H9 (cell line): ENCODE data around the gene TM4SF5. TPM values are rescaled to one million over a fixed set of nuclear protein-coding genes. Genes with fewer than 3 reads are reported as not detected.

Experiments used
- DNase-seq: peaks from one replicate; pipeline ENCODE4 v3.0.0-alpha.2; 2017
- H2AFZ ChIP-seq: one replicate; pipeline ENCODE4 v1.6.1; 2013; ENCODE audit warnings: mild to moderate bottlenecking, low read length, control low read depth, moderate library complexity
- H2AK5ac ChIP-seq: 2 replicates; pipeline ENCODE4 v1.6.1; 2013; ENCODE audit warnings: low read length, control low read depth, mixed read lengths; ENCODE audit not compliant: insufficient read length
- H2BK120ac ChIP-seq: one replicate; pipeline ENCODE4 v1.6.1; 2013; ENCODE audit warnings: low read depth, mild to moderate bottlenecking, low read length, control low read depth, inconsistent platforms; ENCODE audit not compliant: poor library complexity, severe bottlenecking
- H2BK12ac ChIP-seq: 2 replicates; pipeline ENCODE4 v1.6.1; 2013; ENCODE audit warnings: low read length, control low read depth, mixed read lengths, low read depth; ENCODE audit not compliant: insufficient read length
- H2BK15ac ChIP-seq: 2 replicates; pipeline ENCODE4 v1.6.1; 2013; ENCODE audit warnings: low read depth, low read length, control low read depth
- H2BK20ac ChIP-seq: one replicate; pipeline ENCODE4 v1.6.1; 2013; ENCODE audit warnings: low read depth, mild to moderate bottlenecking, low read length, control low read depth, inconsistent platforms; ENCODE audit not compliant: poor library complexity, severe bottlenecking
- H2BK5ac ChIP-seq: 2 replicates; pipeline ENCODE4 v1.6.1; 2013; ENCODE audit warnings: low read length, control low read depth, mixed read lengths; ENCODE audit not compliant: insufficient read length
- H3K14ac ChIP-seq: 2 replicates; pipeline ENCODE4 v1.6.1; 2013; ENCODE audit warnings: low read length, control low read depth; ENCODE audit not compliant: insufficient read depth
- H3K18ac ChIP-seq: 2 replicates; pipeline ENCODE4 v1.6.1; 2013; ENCODE audit warnings: low read depth, mild to moderate bottlenecking, mixed read lengths, low read length, control low read depth; ENCODE audit not compliant: insufficient read length
- H3K23ac ChIP-seq: 2 replicates; pipeline ENCODE4 v1.6.1; 2013; ENCODE audit warnings: low read length, control low read depth, mixed read lengths, low read depth; ENCODE audit not compliant: insufficient read length
- H3K23me2 ChIP-seq: 2 replicates; pipeline ENCODE4 v1.6.1; 2013; ENCODE audit warnings: low read depth, mild to moderate bottlenecking, mixed read lengths, low read length, control low read depth; ENCODE audit not compliant: insufficient read length, poor library complexity, severe bottlenecking
- H3K27ac ChIP-seq: 2 replicates; pipeline ENCODE4 v1.5.1; 2013; ENCODE audit warnings: low read length, control low read depth, mixed read lengths, low read depth; ENCODE audit not compliant: insufficient read length
- H3K27me3 ChIP-seq: 2 replicates; pipeline ENCODE4 v1.6.1; 2013; ENCODE audit warnings: low read length, control low read depth, inconsistent platforms; ENCODE audit not compliant: insufficient read depth
- H3K4ac ChIP-seq: 2 replicates; pipeline ENCODE4 v1.6.1; 2013; ENCODE audit warnings: low read depth, mild to moderate bottlenecking, control low read depth, inconsistent platforms, low read length, moderate library complexity
- H3K4me1 ChIP-seq: 2 replicates; pipeline ENCODE4 v1.6.1; 2013; ENCODE audit warnings: low read length, control low read depth, inconsistent platforms; ENCODE audit not compliant: insufficient read depth
- H3K4me2 ChIP-seq: 2 replicates; pipeline ENCODE4 v1.6.1; 2013; ENCODE audit warnings: low read length, control low read depth, mixed read lengths; ENCODE audit not compliant: insufficient read length, insufficient read depth
- H3K56ac ChIP-seq: 2 replicates; pipeline ENCODE4 v1.6.1; 2013; ENCODE audit warnings: low read depth, mild to moderate bottlenecking, mixed read lengths, low read length, control low read depth; ENCODE audit not compliant: insufficient read length
- H3K79me1 ChIP-seq: 2 replicates; pipeline ENCODE4 v1.6.1; 2013; ENCODE audit warnings: low read depth, mild to moderate bottlenecking, moderate library complexity, low read length, control low read depth, inconsistent platforms; ENCODE audit not compliant: insufficient read depth, poor library complexity, severe bottlenecking
- H3K79me2 ChIP-seq: 2 replicates; pipeline ENCODE4 v1.6.1; 2013; ENCODE audit warnings: low read length, control low read depth, inconsistent platforms; ENCODE audit not compliant: insufficient read depth
- H3K9ac ChIP-seq: 2 replicates; pipeline ENCODE4 v1.6.1; 2013; ENCODE audit warnings: low read length, control low read depth, mixed read lengths; ENCODE audit not compliant: insufficient read length; ENCODE audit errors: extremely low read depth
- H3K9me3 ChIP-seq: one replicate; pipeline ENCODE4 v1.6.1; 2013; ENCODE audit warnings: low read depth, low read length, inconsistent platforms; ENCODE audit not compliant: control insufficient read depth
- H3T11ph ChIP-seq: one replicate; pipeline ENCODE4 v1.6.1; 2013; ENCODE audit warnings: mild to moderate bottlenecking, low read length, control low read depth, inconsistent platforms
- H4K20me1 ChIP-seq: one replicate; pipeline ENCODE4 v1.6.1; 2013; ENCODE audit not compliant: control insufficient read depth, insufficient read length, insufficient read depth
- H4K5ac ChIP-seq: 2 replicates; pipeline ENCODE4 v1.6.1; 2013; ENCODE audit warnings: low read depth, mild to moderate bottlenecking, mixed read lengths, low read length, control low read depth; ENCODE audit not compliant: insufficient read length
- H4K8ac ChIP-seq: replicated peaks from 2 replicates; pipeline ENCODE4 v1.6.1; 2013; ENCODE audit warnings: low read length, control low read depth, mixed read lengths, low read depth; ENCODE audit not compliant: insufficient read length
- H4K91ac ChIP-seq: 2 replicates; pipeline ENCODE4 v1.6.1; 2013; ENCODE audit warnings: low read depth, mild to moderate bottlenecking, moderate library complexity, mixed read lengths, low read length, control low read depth; ENCODE audit not compliant: insufficient read length
- H3K27ac Mint-ChIP-seq, 3 experiments: 2 replicates in 2 of 3; 3 replicates in 1 of 3; pipeline ENCODE4 v1.8.0; 2020 to 2021; ENCODE audit warnings: mixed read lengths in 3 of 3, mild to moderate bottlenecking in 1 of 3, moderate library complexity in 1 of 3
- H3K27me3 Mint-ChIP-seq: 2 replicates; pipeline ENCODE4 v1.8.0; 2021; ENCODE audit warnings: low read depth, mild to moderate bottlenecking, moderate library complexity, mixed read lengths
- H3K36me3 Mint-ChIP-seq, 3 experiments: 2 replicates in 2 of 3; 3 replicates in 1 of 3; pipeline ENCODE4 v1.8.0; 2020 to 2021; ENCODE audit warnings: low read depth in 3 of 3, mixed read lengths in 3 of 3; ENCODE audit not compliant: insufficient read depth in 1 of 3
- H3K4me1 Mint-ChIP-seq, 2 experiments: 2 replicates each; pipeline ENCODE4 v1.8.0; 2020; ENCODE audit warnings: mixed read lengths in 2 of 2
- H3K4me3 Mint-ChIP-seq, 2 experiments: 2 replicates in 1 of 2; 3 replicates in 1 of 2; pipeline ENCODE4 v1.8.0; 2020 to 2021; ENCODE audit warnings: mild to moderate bottlenecking in 2 of 2, mixed read lengths in 2 of 2, moderate library complexity in 1 of 2
- H3K9me3 Mint-ChIP-seq, 2 experiments: 2 replicates in 1 of 2; 3 replicates in 1 of 2; pipeline ENCODE4 v1.8.0; 2020; ENCODE audit warnings: mild to moderate bottlenecking in 2 of 2, mixed read lengths in 2 of 2, moderate library complexity in 1 of 2
- CTCF ChIP-seq: fragments of 200-600 bp; sonication (generic); conservative IDR thresholded peaks from 3 replicates; pipeline ENCODE4 v1.8.0; 2021; ENCODE audit warnings: antibody characterized with exemption, mild to moderate bottlenecking
- WGBS: extraction: QIAGEN DNeasy Blood & Tissue Kit; methylation state at CpG from one replicate; pipeline ENCODE4 v1.1.7; 2013; ENCODE audit warnings: missing lambda C conversion rate, low lambda C conversion rate, mixed read lengths; ENCODE audit not compliant: insufficient read length; ENCODE audit errors: extremely low coverage; 5-methylcytosine and 5-hydroxymethylcytosine counted together
- total RNA-seq: library from RNA; stranded (reverse); gene quantifications from 2 replicates; pipeline ENCODE4 v1.2.1, GENCODE V29; 2021

Gene TM4SF5
- total RNA-seq, 1 experiment from 2014 or later = not detected

DNA sequence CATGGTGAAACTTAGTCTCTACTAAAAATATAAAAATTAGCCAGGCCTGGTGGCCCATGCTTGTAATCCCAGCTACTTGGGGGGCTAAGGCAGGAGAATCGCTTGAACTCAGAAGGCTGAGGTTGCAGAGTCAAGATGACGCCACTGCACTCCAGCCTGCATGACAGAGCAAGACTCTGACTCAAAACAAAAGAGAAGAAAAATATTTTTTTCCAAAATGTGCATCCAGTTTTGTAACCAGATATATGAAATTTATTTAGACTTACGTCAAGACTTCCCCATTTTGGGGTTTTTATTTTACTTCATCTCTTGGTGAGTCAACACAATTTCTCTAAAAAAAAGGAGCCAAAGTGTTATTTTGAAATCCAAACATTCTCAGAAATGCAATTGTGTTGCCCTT lies 5.5 kb upstream of the TM4SF5 start:
- no peaks in the 10 kb centered on the region for H3K9me3 Mint-ChIP-seq
- WGBS = no CpG with 5 or more reads among the region's 3 CpGs
- no peak overlapping the region for H2BK12ac ChIP-seq
- no peaks in the 10 kb centered on the region for H3K27me3 ChIP-seq
- no peak overlapping the region for H3K56ac ChIP-seq
- no peak overlapping the region for H4K91ac ChIP-seq
- no peak overlapping the region for H2AFZ ChIP-seq
- no peaks in the 10 kb centered on the region for H3K79me1 ChIP-seq
- no peak overlapping the region for H4K5ac ChIP-seq
- H4K20me1 ChIP-seq = no peaks in the 10 kb centered on the region
- H3K9me3 ChIP-seq = no peaks in the 10 kb centered on the region
- no peaks in the 10 kb centered on the region for H3K4me1 ChIP-seq
- no peak for TF ChIP-seq CTCF
- no peak overlapping the region for H3K4ac ChIP-seq
- no peak overlapping the region for H3K18ac ChIP-seq
- H3K23me2 ChIP-seq = no peaks in the 10 kb centered on the region
- H3K4me1 Mint-ChIP-seq = no peaks in the 10 kb centered on the region
- H3K27ac Mint-ChIP-seq = no peak overlapping the region
- no peak overlapping the region for H3K4me2 ChIP-seq
- H2BK120ac ChIP-seq = no peak overlapping the region
- H3K27me3 Mint-ChIP-seq = peaks cover 5% of the 10 kb centered on the region
- no peak overlapping the region for H2BK15ac ChIP-seq
- H3K79me2 ChIP-seq = no peaks in the 10 kb centered on the region
- no peak overlapping the region for H2BK20ac ChIP-seq
- no peak overlapping the region for H3K27ac ChIP-seq
- no peak overlapping the region for H3K9ac ChIP-seq
- H2BK5ac ChIP-seq = no peak overlapping the region
- no peak for DNase-seq
- no peak overlapping the region for H2AK5ac ChIP-seq
- no peak overlapping the region for H3K14ac ChIP-seq
- no peak overlapping the region for H3K4me3 Mint-ChIP-seq
- H3K23ac ChIP-seq = no peak overlapping the region
- H3K36me3 Mint-ChIP-seq = no peaks in the 10 kb centered on the region
- H3T11ph ChIP-seq = no peak overlapping the region
- H4K8ac ChIP-seq = no peak overlapping the region
